Immature natural killer cell (primary cell): Measurements from ENCODE around the gene GMDS. TPM values are rescaled to one million over a fixed set of nuclear protein-coding genes. Genes with fewer than 3 reads are reported as not detected.

Source experiments
- DNase-seq, 3 donors: peaks; one replicate each; pipeline ENCODE4 v3.0.0; 2022; ENCODE audit warnings: mixed read lengths in 1 of 3
- H3K27ac Mint-ChIP-seq, 6 donors: one replicate each; pipeline ENCODE4 v1.8.0; 2020; ENCODE audit warnings: mixed read lengths in 6 of 6, mild to moderate bottlenecking in 5 of 6, inconsistent platforms in 4 of 6, moderate library complexity in 3 of 6
- H3K27me3 Mint-ChIP-seq, 3 donors: one replicate each; pipeline ENCODE4 v1.8.0; 2020 to 2021; ENCODE audit warnings: low read depth in 3 of 3, mild to moderate bottlenecking in 3 of 3, mixed read lengths in 3 of 3, moderate library complexity in 3 of 3, inconsistent platforms in 1 of 3
- H3K36me3 Mint-ChIP-seq, 3 donors: one replicate each; pipeline ENCODE4 v1.8.0; 2020; ENCODE audit warnings: mixed read lengths in 3 of 3, inconsistent platforms in 2 of 3, mild to moderate bottlenecking in 2 of 3
- H3K4me1 Mint-ChIP-seq, 2 donors: one replicate each; pipeline ENCODE4 v1.8.0; 2020; ENCODE audit warnings: inconsistent platforms in 2 of 2, mild to moderate bottlenecking in 2 of 2, mixed read lengths in 2 of 2, moderate library complexity in 1 of 2
- H3K4me3 Mint-ChIP-seq, 5 donors: one replicate each; pipeline ENCODE4 v1.8.0; 2020; ENCODE audit warnings: mild to moderate bottlenecking in 5 of 5, mixed read lengths in 5 of 5, inconsistent platforms in 3 of 5, moderate library complexity in 3 of 5
- H3K9me3 Mint-ChIP-seq, 6 donors: one replicate each; pipeline ENCODE4 v1.8.0; 2020; ENCODE audit warnings: mild to moderate bottlenecking in 6 of 6, mixed read lengths in 6 of 6, inconsistent platforms in 4 of 6, moderate library complexity in 3 of 6
- polyA plus RNA-seq, 3 donors: library from polyadenylated mRNA; unstranded; fragments of 300-500 nt; fragmentation: Illumina TruSeq; gene quantifications; one replicate each; pipeline ENCODE4 v1.2.3, GENCODE V29; 2021

The GMDS gene
- polyA plus RNA-seq, 3 donors from 2014 or later, result 14.1 to 25.4 (median 22.5) TPM

GRCh38 chr6:2213086-2213485 is 32.3 kb downstream of the GMDS start:
- DNase-seq, result no peak
- Mint-ChIP-seq H3K36me3 (no peaks in the 10 kb centered on the region), H3K4me1 (peaks cover 4 to 8% of the 10 kb centered on the region in 2 donors), H3K27me3 (peaks cover 0 to 2% (median 0%) of the 10 kb centered on the region in 3 donors), H3K4me3 (no peak overlapping the region), H3K9me3 (no peaks in the 10 kb centered on the region), H3K27ac (no peak overlapping the region)

GRCh38 chr6:2209226-2209809 is 36.1 kb downstream of the GMDS start:
- no peak overlapping the region for H3K27ac Mint-ChIP-seq

GRCh38 chr6:2208468-2208867 is 36.9 kb downstream of the GMDS start:
- no peak for DNase-seq
- Mint-ChIP-seq H3K27ac (no peak overlapping the region), H3K9me3 (no peaks in the 10 kb centered on the region), H3K4me3 (no peak overlapping the region), H3K36me3 (no peaks in the 10 kb centered on the region), H3K27me3 (peaks cover 0 to 2% (median 0%) of the 10 kb centered on the region in 3 donors), H3K4me1 (peaks cover 4 to 8% of the 10 kb centered on the region in 2 donors)

More at GRCh38 chr6:2209226-2209809, 36.1 kb downstream of the GMDS start:
- Mint-ChIP-seq H3K27me3 (peaks cover 0 to 2% (median 0%) of the 10 kb centered on the region in 3 donors), H3K4me1 (peaks cover 4 to 8% of the 10 kb centered on the region in 2 donors), H3K4me3 (no peak overlapping the region), H3K9me3 (no peaks in the 10 kb centered on the region), H3K36me3 (no peaks in the 10 kb centered on the region)
- DNase-seq, result peak; percentile 20 to 21 (median 21)

- Mint-ChIP-seq H3K36me3 (no peaks in the 10 kb centered on the region), H3K4me1 (peaks cover 4 to 8% of the 10 kb centered on the region in 2 donors), H3K4me3 (no peak overlapping the region), H3K27ac (peak overlapping the region in 1 of 6 donors; percentile 8), H3K27me3 (no peaks in the 10 kb centered on the region), H3K9me3 (no peaks in the 10 kb centered on the region)
- DNase-seq, result no peak
These were observed 40.0 kb downstream of the GMDS start for GRCh38 chr6:2205396-2205795.

GRCh38 chr6:2204272-2204671 is 41.1 kb downstream of the GMDS start:
- Mint-ChIP-seq H3K27ac (no peak overlapping the region), H3K27me3 (no peaks in the 10 kb centered on the region), H3K9me3 (no peaks in the 10 kb centered on the region), H3K4me3 (no peak overlapping the region), H3K4me1 (peaks cover 1 to 4% of the 10 kb centered on the region in 2 donors), H3K36me3 (no peaks in the 10 kb centered on the region)
- DNase-seq, result no peak

- Mint-ChIP-seq H3K27ac (no peak overlapping the region), H3K36me3 (no peaks in the 10 kb centered on the region), H3K9me3 (no peaks in the 10 kb centered on the region), H3K27me3 (peaks cover 0 to 3% (median 0%) of the 10 kb centered on the region in 3 donors), H3K4me3 (no peak overlapping the region), H3K4me1 (no peaks in the 10 kb centered on the region)
- no peak for DNase-seq
These were observed 42.1 kb downstream of the GMDS start for GRCh38 chr6:2203264-2203663.

- Mint-ChIP-seq H3K9me3 (no peaks in the 10 kb centered on the region), H3K4me3 (no peak overlapping the region), H3K27ac (no peak overlapping the region), H3K4me1 (no peaks in the 10 kb centered on the region), H3K36me3 (peaks cover 0 to 3% (median 0%) of the 10 kb centered on the region in 3 donors), H3K27me3 (peaks cover 0 to 3% (median 0%) of the 10 kb centered on the region in 3 donors)
- DNase-seq, result no peak
These were observed 47.4 kb downstream of the GMDS start for GRCh38 chr6:2197984-2198383.

GRCh38 chr6:2197177-2197671 is 48.2 kb downstream of the GMDS start:
- Mint-ChIP-seq H3K27ac (no peak overlapping the region), H3K27me3 (peaks cover 0 to 3% (median 0%) of the 10 kb centered on the region in 3 donors), H3K36me3 (peaks cover 0 to 3% (median 0%) of the 10 kb centered on the region in 3 donors), H3K4me3 (no peak overlapping the region), H3K4me1 (no peaks in the 10 kb centered on the region), H3K9me3 (no peaks in the 10 kb centered on the region)
- no peak for DNase-seq

- H3K4me1 Mint-ChIP-seq, result no peaks in the 10 kb centered on the region
- peaks cover 0 to 3% (median 0%) of the 10 kb centered on the region in 3 donors for H3K36me3 Mint-ChIP-seq
- DNase-seq, result peak; percentile 35 to 42 (median 38)
- no peak overlapping the region for H3K27ac Mint-ChIP-seq
- H3K27me3 Mint-ChIP-seq, result peaks cover 0 to 3% (median 0%) of the 10 kb centered on the region in 3 donors
- H3K4me3 Mint-ChIP-seq, result no peak overlapping the region
- no peaks in the 10 kb centered on the region for H3K9me3 Mint-ChIP-seq
These were observed 49.2 kb downstream of the GMDS start for GRCh38 chr6:2196079-2196679.

- Mint-ChIP-seq H3K4me3 (no peak overlapping the region), H3K9me3 (no peaks in the 10 kb centered on the region), H3K27me3 (peaks cover 0 to 3% (median 0%) of the 10 kb centered on the region in 3 donors), H3K27ac (no peak overlapping the region), H3K36me3 (peaks cover 0 to 3% (median 0%) of the 10 kb centered on the region in 3 donors), H3K4me1 (no peaks in the 10 kb centered on the region)
- no peak for DNase-seq
These were observed 50.8 kb downstream of the GMDS start for GRCh38 chr6:2194643-2195042.

- Mint-ChIP-seq H3K36me3 (peaks cover 0 to 3% (median 0%) of the 10 kb centered on the region in 3 donors), H3K27me3 (peaks cover 0 to 3% (median 0%) of the 10 kb centered on the region in 3 donors), H3K9me3 (no peaks in the 10 kb centered on the region), H3K4me3 (no peak overlapping the region), H3K4me1 (no peaks in the 10 kb centered on the region), H3K27ac (no peak overlapping the region)
- DNase-seq, result no peak
These were observed 51.5 kb downstream of the GMDS start for GRCh38 chr6:2193931-2194330.

- Mint-ChIP-seq H3K27ac (no peak overlapping the region), H3K4me3 (no peak overlapping the region), H3K27me3 (no peaks in the 10 kb centered on the region), H3K4me1 (no peaks in the 10 kb centered on the region), H3K36me3 (peaks cover 0 to 3% (median 0%) of the 10 kb centered on the region in 3 donors), H3K9me3 (no peaks in the 10 kb centered on the region)
- no peak for DNase-seq
These were observed 52.4 kb downstream of the GMDS start for GRCh38 chr6:2192976-2193375.

GRCh38 chr6:2191390-2191740 is 54.0 kb downstream of the GMDS start:
- Mint-ChIP-seq H3K27me3 (no peaks in the 10 kb centered on the region), H3K27ac (no peak overlapping the region), H3K4me1 (no peaks in the 10 kb centered on the region), H3K4me3 (no peak overlapping the region), H3K36me3 (peaks cover 0 to 3% (median 0%) of the 10 kb centered on the region in 3 donors), H3K9me3 (no peaks in the 10 kb centered on the region)
- no peak for DNase-seq

- H3K27me3 Mint-ChIP-seq, result no peaks in the 10 kb centered on the region
- no peak overlapping the region for H3K4me3 Mint-ChIP-seq
- DNase-seq, result no peak
- H3K36me3 Mint-ChIP-seq, result peaks cover 0 to 3% (median 0%) of the 10 kb centered on the region in 3 donors
- H3K27ac Mint-ChIP-seq, result no peak overlapping the region
- no peaks in the 10 kb centered on the region for H3K9me3 Mint-ChIP-seq
- no peaks in the 10 kb centered on the region for H3K4me1 Mint-ChIP-seq
These were observed 54.6 kb downstream of the GMDS start for GRCh38 chr6:2190661-2191389.
